Vagina (tissue), 2 donors: ENCODE measurements around the gene CHST7. TPM values are rescaled to one million over a fixed set of nuclear protein-coding genes. Genes with fewer than 3 reads are reported as not detected.

Experiments
- DNase-seq, 2 donors: peaks; one replicate each; pipeline ENCODE4 v3.0.0-alpha.2; 2017; ENCODE audit errors: extremely low spot score in 2 of 2
- H3K27ac ChIP-seq: fragments of 200-600 bp; sonication (generic); one replicate; pipeline ENCODE4 v1.5.1; 2019
- H3K27me3 ChIP-seq: fragments of 200-600 bp; sonication (generic); one replicate; pipeline ENCODE4 v1.5.1; 2019
- H3K36me3 ChIP-seq, 2 donors: fragments of 200-600 bp; sonication (generic); one replicate each; pipeline ENCODE4 v1.5.1; 2017 to 2019
- H3K4me1 ChIP-seq: fragments of 200-600 bp; sonication (generic); one replicate; pipeline ENCODE4 v1.5.1; 2019
- H3K4me3 ChIP-seq, 2 donors: fragments of 200-600 bp; sonication (generic); 1 replicate in 1 of 2; 2 replicates in 1 of 2; pipeline ENCODE4 v1.5.1; 2016 to 2019
- H3K9me3 ChIP-seq: fragments of 200-600 bp; sonication (generic); one replicate; pipeline ENCODE4 v1.5.1; 2019
- POLR2A ChIP-seq, 2 donors: fragments of 450-650 bp; IDR thresholded peaks; one replicate each; pipeline ENCODE4 v1.6.1; 2017; ENCODE audit warnings: antibody characterized with exemption in 2 of 2, mild to moderate bottlenecking in 2 of 2, moderate library complexity in 2 of 2
- POLR2AphosphoS5 ChIP-seq, 2 donors: sonication (generic); formaldehyde crosslinking; IDR thresholded peaks; one replicate each; pipeline ENCODE4 v1.9.0; 2017; ENCODE audit warnings: antibody characterized with exemption in 2 of 2, mild to moderate bottlenecking in 2 of 2, low read depth in 1 of 2; ENCODE audit not compliant: insufficient read depth in 1 of 2
- intact Hi-C: fragments of 100-400 bp; cut with DNase I; formaldehyde crosslinking; loops from one replicate; pipeline ENCODE4 v1.15.1; 2023
- total RNA-seq: library from RNA; depleted of rRNA; stranded (reverse); fragments of >200 nt; gene quantifications from one replicate; pipeline ENCODE4 v1.2.3, GENCODE V29; 2016
- TF ChIP-seq, protein P1 (sequence below), 3 experiments: fragments of 450-650 bp in 2 of 3; fragments of 200-600 bp in 1 of 3; sonication (generic) in 1 of 3; IDR thresholded peaks; one replicate each; pipeline ENCODE4 v1.5.1; 2017 to 2019; ENCODE audit warnings: antibody characterized with exemption in 3 of 3, mild to moderate bottlenecking in 2 of 3, moderate library complexity in 2 of 3

Gene CHST7
- total RNA-seq, 1 donor from 2014 or later = 20.6 TPM

DNA sequence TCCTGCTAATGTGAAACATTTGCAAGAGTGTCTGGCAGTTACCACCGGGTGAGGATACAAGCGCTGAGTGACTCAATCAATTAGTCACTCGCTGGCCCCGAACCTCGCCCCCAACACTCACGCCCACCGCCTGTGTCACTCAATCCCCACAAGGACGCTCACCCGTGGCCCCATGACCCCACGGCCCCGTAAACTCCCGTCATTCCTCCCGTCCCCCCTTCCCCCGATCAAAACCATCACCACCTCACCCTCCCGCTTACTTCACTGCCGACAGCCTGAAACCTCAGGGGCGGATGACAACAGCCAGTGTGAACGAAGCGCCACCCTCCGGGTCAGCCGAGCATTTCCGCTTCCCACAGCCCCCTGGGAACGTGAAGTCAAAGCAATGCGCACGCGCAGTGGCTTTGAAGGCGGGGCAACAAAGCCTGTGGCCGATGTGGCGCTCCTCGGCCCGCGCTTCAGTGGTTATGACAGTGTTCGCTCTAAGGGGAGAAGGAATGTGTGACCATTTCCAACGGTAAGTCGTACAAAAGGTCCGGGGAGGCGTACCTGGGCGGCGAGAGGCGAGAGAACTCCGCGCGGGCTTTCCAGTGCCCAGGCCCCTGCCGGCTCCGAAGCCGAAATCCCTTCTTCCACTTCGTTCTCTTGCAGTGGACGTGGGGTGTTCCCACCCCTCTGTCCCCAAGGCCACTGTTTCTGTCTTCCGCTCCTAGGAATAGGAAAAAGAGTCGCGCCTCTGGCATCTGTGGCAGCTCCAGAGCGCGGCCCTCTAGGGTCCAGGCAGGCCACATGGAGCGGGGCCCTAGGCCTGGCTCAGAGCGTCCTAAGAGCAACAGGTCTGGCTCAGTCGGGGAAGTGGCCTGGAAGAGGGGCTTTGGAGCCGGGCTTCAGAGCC lies 28.2 kb upstream of the CHST7 start, which contains the start of gene ZNF674:
TSS of gene ZNF674 (minus strand) at position 311 of the 895 bp plus-strand sequence. CDS start 3,334 bp downstream, outside the sequence.
- intact Hi-C loops = no loop called here
- peak within 1 kb of the TSS; percentile 57 to 72 for H3K4me3 ChIP-seq
- no peaks in the 10 kb centered on the region for H3K27me3 ChIP-seq
- no peak for DNase-seq
- TF ChIP-seq, protein P1, sequence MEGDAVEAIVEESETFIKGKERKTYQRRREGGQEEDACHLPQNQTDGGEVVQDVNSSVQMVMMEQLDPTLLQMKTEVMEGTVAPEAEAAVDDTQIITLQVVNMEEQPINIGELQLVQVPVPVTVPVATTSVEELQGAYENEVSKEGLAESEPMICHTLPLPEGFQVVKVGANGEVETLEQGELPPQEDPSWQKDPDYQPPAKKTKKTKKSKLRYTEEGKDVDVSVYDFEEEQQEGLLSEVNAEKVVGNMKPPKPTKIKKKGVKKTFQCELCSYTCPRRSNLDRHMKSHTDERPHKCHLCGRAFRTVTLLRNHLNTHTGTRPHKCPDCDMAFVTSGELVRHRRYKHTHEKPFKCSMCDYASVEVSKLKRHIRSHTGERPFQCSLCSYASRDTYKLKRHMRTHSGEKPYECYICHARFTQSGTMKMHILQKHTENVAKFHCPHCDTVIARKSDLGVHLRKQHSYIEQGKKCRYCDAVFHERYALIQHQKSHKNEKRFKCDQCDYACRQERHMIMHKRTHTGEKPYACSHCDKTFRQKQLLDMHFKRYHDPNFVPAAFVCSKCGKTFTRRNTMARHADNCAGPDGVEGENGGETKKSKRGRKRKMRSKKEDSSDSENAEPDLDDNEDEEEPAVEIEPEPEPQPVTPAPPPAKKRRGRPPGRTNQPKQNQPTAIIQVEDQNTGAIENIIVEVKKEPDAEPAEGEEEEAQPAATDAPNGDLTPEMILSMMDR (IDR thresholded peaks at IDR 0.05) = no peak
- TF ChIP-seq POLR2A (IDR thresholded peaks at IDR 0.05) (peak in 1 of 2 donors; percentile 39), POLR2AphosphoS5 (IDR thresholded peaks at IDR 0.05; ENCODE audit: insufficient read depth in 1 of 2, low read depth in 1 of 2) (peak; percentile 87 to 91)
- H3K4me1 ChIP-seq = peaks cover 18% of the 10 kb centered on the region
- no peaks in the 10 kb centered on the region for H3K36me3 ChIP-seq
- H3K9me3 ChIP-seq = no peaks in the 10 kb centered on the region
- H3K27ac ChIP-seq = peak within 1 kb of the TSS; percentile 76

DNA sequence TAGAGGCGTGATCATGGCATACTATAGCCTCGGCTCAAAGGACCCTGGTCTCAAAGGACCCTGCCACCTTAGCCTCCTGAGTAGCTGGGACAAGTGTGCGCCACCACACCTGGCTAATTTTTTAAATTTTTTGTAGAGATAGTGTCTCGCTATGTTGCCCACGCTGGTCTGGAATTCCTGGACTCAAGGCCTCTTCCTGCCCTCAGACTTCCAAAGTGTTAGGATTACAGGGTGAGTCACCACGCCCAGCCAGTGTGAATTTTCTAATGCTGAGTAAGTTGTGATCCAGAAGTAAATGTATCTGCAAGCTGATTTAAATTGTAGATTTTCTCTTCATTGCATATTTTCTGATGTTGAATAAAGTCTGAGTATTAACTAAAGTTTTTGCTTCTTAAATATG lies 25.7 kb upstream of the CHST7 start:
- Histone ChIP-seq H3K4me3 (no peak overlapping the region), H3K27ac (no peak overlapping the region), H3K36me3 (no peaks in the 10 kb centered on the region), H3K27me3 (no peaks in the 10 kb centered on the region), H3K9me3 (no peaks in the 10 kb centered on the region), H3K4me1 (peaks cover 18% of the 10 kb centered on the region)
- TF ChIP-seq, protein P1 (IDR thresholded peaks at IDR 0.05) = no peak
- no peak for TF ChIP-seq POLR2AphosphoS5 (IDR thresholded peaks at IDR 0.05; ENCODE audit: insufficient read depth in 1 of 2, low read depth in 1 of 2)
- no peak for TF ChIP-seq POLR2A (IDR thresholded peaks at IDR 0.05)
- intact Hi-C loops = no loop called here
- no peak for DNase-seq

DNA sequence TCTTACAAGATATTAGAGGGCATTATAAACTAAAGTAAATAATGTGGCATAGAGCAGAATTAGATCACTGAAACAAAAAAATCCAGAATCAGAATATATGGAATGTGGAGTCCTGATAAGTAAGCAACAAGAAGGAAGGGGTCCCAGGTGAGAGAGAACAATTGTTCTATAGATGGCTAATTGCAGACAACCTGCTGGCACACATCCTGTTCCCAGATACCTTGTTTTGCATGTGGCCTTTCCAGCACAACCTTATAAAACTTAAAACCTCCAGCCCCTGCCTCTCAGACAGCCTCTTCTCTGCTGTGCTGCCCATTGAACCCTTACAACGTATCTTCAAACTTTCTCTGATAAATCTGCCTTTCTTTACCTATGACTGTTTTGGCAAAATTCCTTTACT lies 23.7 kb upstream of the CHST7 start:
- Histone ChIP-seq H3K4me1 (peaks cover 13% of the 10 kb centered on the region), H3K9me3 (no peaks in the 10 kb centered on the region), H3K27ac (no peak overlapping the region), H3K4me3 (no peak overlapping the region), H3K36me3 (no peaks in the 10 kb centered on the region), H3K27me3 (no peaks in the 10 kb centered on the region)
- intact Hi-C loops = no loop called here
- TF ChIP-seq POLR2AphosphoS5 (IDR thresholded peaks at IDR 0.05; ENCODE audit: insufficient read depth in 1 of 2, low read depth in 1 of 2) = no peak
- TF ChIP-seq, protein P1 (IDR thresholded peaks at IDR 0.05) = no peak
- TF ChIP-seq POLR2A (IDR thresholded peaks at IDR 0.05) = no peak
- no peak for DNase-seq

DNA sequence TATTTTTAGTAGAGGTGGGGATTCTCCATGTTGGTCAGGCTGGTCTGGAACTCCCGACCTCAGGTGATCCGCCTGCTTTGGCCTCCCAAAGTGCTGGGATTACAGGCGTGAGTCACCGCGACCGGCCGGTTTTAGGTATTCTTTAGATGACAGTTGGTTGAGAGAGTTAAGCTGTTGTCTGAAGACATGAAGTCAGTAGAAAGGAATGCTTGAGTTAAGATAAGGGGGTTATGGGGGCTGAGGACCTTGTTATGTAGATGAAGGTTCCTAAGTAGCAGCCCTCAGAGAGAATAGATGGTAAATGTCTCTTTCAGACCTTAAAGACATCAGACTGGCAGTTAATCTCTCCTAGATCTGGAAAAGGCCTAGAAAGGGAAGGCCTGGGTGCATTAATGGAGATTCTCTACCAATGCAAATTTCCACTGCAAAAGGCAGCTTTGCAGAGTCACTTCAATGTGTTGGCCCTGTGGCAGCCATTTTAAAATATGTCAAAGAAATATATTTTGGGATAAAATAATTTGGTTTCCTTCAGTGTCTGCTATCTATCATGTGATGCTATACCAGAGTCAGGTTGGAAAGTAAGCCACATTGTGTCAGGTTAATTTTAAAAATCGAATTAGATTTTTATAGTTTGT lies 22.0 kb upstream of the CHST7 start:
- Histone ChIP-seq H3K27ac (no peak overlapping the region), H3K4me3 (no peak overlapping the region), H3K9me3 (no peaks in the 10 kb centered on the region), H3K27me3 (no peaks in the 10 kb centered on the region), H3K4me1 (peaks cover 6% of the 10 kb centered on the region), H3K36me3 (no peaks in the 10 kb centered on the region)
- no peak for DNase-seq
- TF ChIP-seq POLR2AphosphoS5 (IDR thresholded peaks at IDR 0.05; ENCODE audit: insufficient read depth in 1 of 2, low read depth in 1 of 2) = no peak
- no peak for TF ChIP-seq POLR2A (IDR thresholded peaks at IDR 0.05)
- TF ChIP-seq, protein P1 (IDR thresholded peaks at IDR 0.05) = no peak
- intact Hi-C loops = no loop called here
